ENCODE results near the gene OR4D9.

GRCh38 chr11:59545179-59546020 is 34.1 kb downstream of the OR4D9 start:
- TF ChIP-seq POLR2AphosphoS5 (IDR thresholded peaks at IDR 0.05) (no peak), EP300 (IDR thresholded peaks at IDR 0.05) (no peak), CTCF (IDR thresholded peaks at IDR 0.05) (no peak), POLR2A (IDR thresholded peaks at IDR 0.05) (no peak)
